ENCODE measurements around the gene THBS3. TPM values are rescaled to one million over a fixed set of nuclear protein-coding genes. Genes with fewer than 3 reads are reported as not detected.
A peak's percentile ranks its signal among the peaks of the same experiment; 100 is the strongest.
"Not testable (repeated sequence)": the region's sequence is repeated elsewhere in the genome, so short reads cannot be mapped to it uniquely, and the experiment has no call there.

THBS3 gene
- total RNA-seq (ENCODE audit: insufficient read depth, low replicate concordance) = 58.3 TPM

GRCh38 chr1:155207806-155208540 is at the start of gene THBS3:
THBS3 (minus strand) TSS chr1:155207897; CDS start chr1:155207876, 21 bp downstream.
- peak; percentile 81 for DNase-seq (ENCODE audit: low spot score)

- DNase-seq (ENCODE audit: low spot score) = no peak
These were observed 48.6 kb upstream of the THBS3 start for GRCh38 chr1:155256058-155256852.

- DNase-seq (ENCODE audit: low spot score) = peak; percentile 94
These were observed 47.7 kb upstream of the THBS3 start, which contains the start of gene ENTREP3 for GRCh38 chr1:155255243-155256007. ENTREP3 (minus strand) TSS chr1:155255483; CDS start chr1:155254877, 606 bp downstream.

- no peak for DNase-seq (ENCODE audit: low spot score)
These were observed 47.1 kb upstream of the THBS3 start for GRCh38 chr1:155254714-155255242.

GRCh38 chr1:155254228-155254713 is 46.6 kb upstream of the THBS3 start:
- DNase-seq (ENCODE audit: low spot score) = no peak

- no peak for DNase-seq (ENCODE audit: low spot score)
These were observed 46.1 kb upstream of the THBS3 start for GRCh38 chr1:155253797-155254196.

- DNase-seq (ENCODE audit: low spot score) = no peak
These were observed 45.5 kb upstream of the THBS3 start for GRCh38 chr1:155253208-155253607.

GRCh38 chr1:155251566-155251965 is 43.9 kb upstream of the THBS3 start:
- no peak for DNase-seq (ENCODE audit: low spot score)

GRCh38 chr1:155250633-155251449 is 43.1 kb upstream of the THBS3 start:
- DNase-seq (ENCODE audit: low spot score) = peak; percentile 94

- DNase-seq (ENCODE audit: low spot score) = no peak
These were observed 42.5 kb upstream of the THBS3 start for GRCh38 chr1:155250246-155250632.

- DNase-seq (ENCODE audit: low spot score) = no peak
These were observed 40.2 kb upstream of the THBS3 start for GRCh38 chr1:155247667-155248553.

- not testable (repeated sequence) for DNase-seq (ENCODE audit: low spot score)
These were observed 39.1 kb upstream of the THBS3 start for GRCh38 chr1:155246796-155247195.

GRCh38 chr1:155245163-155245524 is 37.4 kb upstream of the THBS3 start:
- DNase-seq (ENCODE audit: low spot score) = no peak

GRCh38 chr1:155244368-155245162 is 36.9 kb upstream of the THBS3 start:
- peak; percentile 100 for DNase-seq (ENCODE audit: low spot score)

- DNase-seq (ENCODE audit: low spot score) = no peak
These were observed 35.2 kb upstream of the THBS3 start for GRCh38 chr1:155242805-155243358.

GRCh38 chr1:155241841-155242264 is 34.2 kb upstream of the THBS3 start:
- DNase-seq (ENCODE audit: low spot score) = no peak

GRCh38 chr1:155241069-155241679 is 33.5 kb upstream of the THBS3 start:
- peak; percentile 92 for DNase-seq (ENCODE audit: low spot score)

GRCh38 chr1:155236451-155236850 is 28.8 kb upstream of the THBS3 start:
- no peak for DNase-seq (ENCODE audit: low spot score)
